ENCODE data around the gene MYO7B. TPM values are rescaled to one million over a fixed set of nuclear protein-coding genes. Genes with fewer than 3 reads are reported as not detected.

MYO7B gene
- polyA plus RNA-seq, 1 of the 3 experiments (the other 2 are of a cell fraction), result 0.08 TPM

DNA sequence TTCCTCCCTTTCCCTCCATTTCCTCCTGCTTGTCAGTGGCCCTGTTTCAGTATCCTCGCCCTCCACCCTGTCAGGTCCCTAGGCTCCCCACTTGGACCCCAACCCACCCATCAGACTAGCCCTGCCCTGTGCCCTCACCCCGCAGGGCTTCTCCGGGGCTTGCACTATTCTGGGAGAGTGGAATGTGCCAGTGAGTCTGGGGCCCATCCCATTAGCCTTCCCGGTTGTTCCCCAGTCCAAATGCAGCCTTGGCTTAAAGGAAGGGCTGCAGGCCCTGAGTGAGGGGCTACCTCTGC, 45.5 kb downstream of the MYO7B start:
- no peak overlapping the region for H3K4me2 ChIP-seq
- H3K9ac ChIP-seq, result no peak overlapping the region
- H3K9me2 ChIP-seq, result no peaks in the 10 kb centered on the region
- 60% methylated on average over 1 of the region's 4 CpGs for whole genome bisulfite sequencing (ENCODE audit: low lambda C conversion rate)
- no peaks in the 10 kb centered on the region for H3K9me3 ChIP-seq
- no peaks in the 10 kb centered on the region for H3K36me3 ChIP-seq (replicated peaks in 1 of 2; ENCODE audit: control insufficient read depth in 1 of 2, insufficient read depth in 2 of 2, low read length in 1 of 2)
- H3K4me3 ChIP-seq (ENCODE audit: low read depth in 2 of 2, low read length in 1 of 2), result no peak overlapping the region
- no peaks in the 10 kb centered on the region for H3K27me3 ChIP-seq (ENCODE audit: insufficient read depth)
- no peak for TF ChIP-seq ZBTB33 (IDR thresholded peaks at IDR 0.05; ENCODE audit: borderline replicate concordance, low read depth)
- no peak for TF ChIP-seq MEF2A (IDR thresholded peaks at IDR 0.05; ENCODE audit: borderline replicate concordance, low read depth)
- TF ChIP-seq RFX5 (IDR thresholded peaks at IDR 0.05; ENCODE audit: low read length), result no peak
- TF ChIP-seq NRF1 (IDR thresholded peaks at IDR 0.05; ENCODE audit: low read depth, low read length), result no peak
- no peak for TF ChIP-seq GATA2 (CRISPR knock-in tag; IDR thresholded peaks at IDR 0.05)
- TF ChIP-seq GABPA (IDR thresholded peaks at IDR 0.05; ENCODE audit: low read depth), result no peak
- no peak for TF ChIP-seq EP300 (IDR thresholded peaks at IDR 0.05; ENCODE audit: borderline replicate concordance in 1 of 2, low read depth in 1 of 2, low read length in 1 of 2)
- TF ChIP-seq ELF1 (IDR thresholded peaks at IDR 0.05), result no peak
- no peak for TF ChIP-seq POLR2AphosphoS5 (IDR thresholded peaks at IDR 0.05; ENCODE audit: low read depth, low read length)
- TF ChIP-seq, protein P1, sequence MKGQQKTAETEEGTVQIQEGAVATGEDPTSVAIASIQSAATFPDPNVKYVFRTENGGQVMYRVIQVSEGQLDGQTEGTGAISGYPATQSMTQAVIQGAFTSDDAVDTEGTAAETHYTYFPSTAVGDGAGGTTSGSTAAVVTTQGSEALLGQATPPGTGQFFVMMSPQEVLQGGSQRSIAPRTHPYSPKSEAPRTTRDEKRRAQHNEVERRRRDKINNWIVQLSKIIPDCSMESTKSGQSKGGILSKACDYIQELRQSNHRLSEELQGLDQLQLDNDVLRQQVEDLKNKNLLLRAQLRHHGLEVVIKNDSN (IDR thresholded peaks at IDR 0.05; ENCODE audit: borderline replicate concordance, low read depth), result no peak
- TF ChIP-seq EZH2phosphoT487 (IDR thresholded peaks at IDR 0.05; ENCODE audit: borderline replicate concordance, low read depth), result no peak
- no peak for TF ChIP-seq MAX (IDR thresholded peaks at IDR 0.05; ENCODE audit: low read depth)
- ChIA-PET POLR2A (no interaction called here), CTCF (interaction anchor here (1.3 to 2.6 kb wide), 2 partner anchors 10 to 96 kb away, joined by 3 to 11 read pairs; no protein-coding TSS in a partner anchor)
- no peak for DNase-seq
- no peak overlapping the region for H3K27ac ChIP-seq (ENCODE audit: low read depth in 2 of 2, low read length in 1 of 2)
- no peaks in the 10 kb centered on the region for H3K79me2 ChIP-seq (ENCODE audit: insufficient read depth)
- H3F3A ChIP-seq (replicated peaks; ENCODE audit: insufficient read depth), result no peaks in the 10 kb centered on the region
- peaks cover 0 to 12% of the 10 kb centered on the region in 2 experiments; a peak in 1 of 4 replicates for H3K4me1 ChIP-seq (ENCODE audit: control insufficient read depth in 1 of 2, insufficient read depth in 2 of 2, low read depth in 1 of 2, low read length in 1 of 2)
- H2AFZ ChIP-seq (ENCODE audit: low read depth), result no peak overlapping the region
- no peaks in the 10 kb centered on the region for H4K20me1 ChIP-seq (ENCODE audit: insufficient read depth)

DNA sequence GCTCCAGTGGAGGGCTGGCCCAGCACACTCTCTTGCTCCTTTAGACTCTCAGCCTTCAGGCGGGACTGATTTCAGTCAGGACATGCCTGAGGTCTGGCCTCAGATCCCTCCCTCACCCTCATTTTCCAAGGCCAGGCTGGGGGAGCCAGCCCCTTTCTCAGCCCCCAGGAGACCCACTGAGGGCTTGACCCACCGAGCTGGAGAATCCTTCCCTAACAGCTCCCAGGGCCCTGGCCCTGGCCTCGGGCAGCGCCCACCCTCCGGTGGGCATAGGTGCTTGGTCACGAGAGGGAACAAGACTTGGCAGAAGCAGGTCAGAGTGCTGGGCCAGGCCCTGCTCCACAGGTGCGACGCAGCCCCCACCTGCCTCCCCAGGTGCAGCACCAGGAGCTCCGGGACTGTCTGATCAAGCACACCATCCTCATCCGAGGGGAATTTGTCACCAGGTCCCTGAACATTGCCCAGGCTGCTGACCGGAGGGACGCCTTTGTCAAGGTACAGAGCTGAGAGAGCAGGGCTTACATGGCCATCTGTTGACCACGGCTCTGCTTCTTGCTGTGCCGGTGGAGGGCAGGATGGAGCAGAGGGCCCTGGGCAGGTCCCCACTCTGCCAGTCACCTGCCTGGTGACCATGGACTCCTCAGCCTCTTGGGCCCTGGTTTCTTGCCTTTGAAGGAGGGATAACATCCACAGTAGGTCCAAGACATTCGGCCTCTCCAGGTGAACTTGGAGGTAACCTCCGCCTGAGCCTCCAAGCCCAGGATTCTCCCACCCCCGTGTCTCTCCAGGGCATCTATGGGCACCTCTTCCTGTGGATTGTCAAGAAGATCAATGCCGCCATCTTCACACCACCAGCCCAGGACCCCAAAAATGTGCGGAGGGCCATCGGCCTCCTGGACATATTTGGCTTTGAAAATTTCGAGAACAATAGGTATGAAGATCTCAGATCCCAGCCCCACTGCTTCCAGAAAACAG, 46.3 kb downstream of the MYO7B start:
- CTCF ChIA-PET, result interaction anchor here (0.6 to 2.6 kb wide), 3 partner anchors 9 to 103 kb away, joined by 3 to 12 read pairs (median 11); no protein-coding TSS in a partner anchor
- no peak overlapping the region for H2AFZ ChIP-seq (ENCODE audit: low read depth)
- no peak overlapping the region for H3K4me2 ChIP-seq
- no peaks in the 10 kb centered on the region for H3K79me2 ChIP-seq (ENCODE audit: insufficient read depth)
- H3K36me3 ChIP-seq (replicated peaks in 1 of 2; ENCODE audit: control insufficient read depth in 1 of 2, insufficient read depth in 2 of 2, low read length in 1 of 2), result no peaks in the 10 kb centered on the region
- H3K4me1 ChIP-seq (ENCODE audit: control insufficient read depth in 1 of 2, insufficient read depth in 2 of 2, low read depth in 1 of 2, low read length in 1 of 2), result peaks cover 0 to 4% of the 10 kb centered on the region in 2 experiments; a peak in 1 of 4 replicates
- H3K27ac ChIP-seq (ENCODE audit: low read depth in 2 of 2, low read length in 1 of 2), result no peak overlapping the region
- H3K9me2 ChIP-seq, result no peaks in the 10 kb centered on the region
- no peak for DNase-seq
- no peaks in the 10 kb centered on the region for H3K27me3 ChIP-seq (ENCODE audit: insufficient read depth)
- H3F3A ChIP-seq (replicated peaks; ENCODE audit: insufficient read depth), result no peaks in the 10 kb centered on the region
- no peak overlapping the region for H3K9ac ChIP-seq
- H4K20me1 ChIP-seq (ENCODE audit: insufficient read depth), result no peaks in the 10 kb centered on the region
- H3K4me3 ChIP-seq (ENCODE audit: low read depth in 2 of 2, low read length in 1 of 2), result no peak overlapping the region
- WGBS (ENCODE audit: low lambda C conversion rate), result 68% methylated on average over 12 of the region's 21 CpGs
- H3K9me3 ChIP-seq, result no peaks in the 10 kb centered on the region
- POLR2A ChIA-PET, result no interaction called here
- TF ChIP-seq SIN3A (IDR thresholded peaks at IDR 0.05; ENCODE audit: borderline replicate concordance, low read depth, low read length), result no peak
- no peak for TF ChIP-seq MXI1 (IDR thresholded peaks at IDR 0.05; ENCODE audit: low read depth, low read length)
- TF ChIP-seq CHD2 (IDR thresholded peaks at IDR 0.05; ENCODE audit: low read length, partially characterized antibody), result no peak
- no peak for TF ChIP-seq EP300 (IDR thresholded peaks at IDR 0.05; ENCODE audit: borderline replicate concordance in 1 of 2, low read depth in 1 of 2, low read length in 1 of 2)
- TF ChIP-seq FOXJ3 (CRISPR knock-in tag; IDR thresholded peaks at IDR 0.05), result no peak
- no peak for TF ChIP-seq MAX (IDR thresholded peaks at IDR 0.05; ENCODE audit: low read depth)
- TF ChIP-seq SMC3 (IDR thresholded peaks at IDR 0.05; ENCODE audit: low read depth, low read length), result no peak
- TF ChIP-seq NRF1 (IDR thresholded peaks at IDR 0.05; ENCODE audit: low read depth, low read length), result no peak
- TF ChIP-seq MEF2A (IDR thresholded peaks at IDR 0.05; ENCODE audit: borderline replicate concordance, low read depth), result no peak
- TF ChIP-seq TCF12 (IDR thresholded peaks at IDR 0.05), result no peak
- no peak for TF ChIP-seq GATA2 (CRISPR knock-in tag; IDR thresholded peaks at IDR 0.05)
- TF ChIP-seq RCOR1 (IDR thresholded peaks at IDR 0.05; ENCODE audit: low read length), result no peak
- TF ChIP-seq TEAD4 (IDR thresholded peaks at IDR 0.05; ENCODE audit: borderline replicate concordance, insufficient read depth), result no peak
- TF ChIP-seq, protein P1 (IDR thresholded peaks at IDR 0.05; ENCODE audit: borderline replicate concordance, low read depth), result no peak
- no peak for TF ChIP-seq RFX5 (IDR thresholded peaks at IDR 0.05; ENCODE audit: low read length)
- TF ChIP-seq PBX3 (IDR thresholded peaks at IDR 0.05), result no peak
